Erythroblast (primary cell): Measurements from ENCODE around the gene ZNF219.

ENCODE experiments used
- GATA1 ChIP-seq: IDR thresholded peaks from 2 replicates; pipeline ENCODE4 v1.6.1; 2011; ENCODE audit warnings: low read depth, mild to moderate bottlenecking, control low read depth, low read length, moderate library complexity
- POLR2A ChIP-seq: IDR thresholded peaks from 2 replicates; pipeline ENCODE4 v1.6.1; 2011; ENCODE audit warnings: mild to moderate bottlenecking, low read length

- TF ChIP-seq POLR2A (no peak), GATA1 (no peak)
Measured at GRCh38 chr14:21063479-21063878, 35.0 kb downstream of the ZNF219 start.
